Loucy (cell line): ENCODE data around the gene RPS18.

Experiments
- H2AFZ ChIP-seq: fragments of 200-600 bp; sonication (generic); 2 replicates; pipeline ENCODE4 v1.6.0; 2016; ENCODE audit warnings: antibody characterized with exemption, mild to moderate bottlenecking, low read length, moderate library complexity
- H3F3A ChIP-seq: fragments of 200-600 bp; 2 replicates; pipeline ENCODE4 v1.6.0; 2016; ENCODE audit warnings: antibody characterized with exemption, low read depth, mild to moderate bottlenecking
- H3K27me3 ChIP-seq: fragments of 200-600 bp; sonication (generic); 2 replicates; pipeline ENCODE4 v1.6.1; 2014; ENCODE audit warnings: low read length, mild to moderate bottlenecking; ENCODE audit not compliant: insufficient read depth, poor library complexity, severe bottlenecking
- H3K36me3 ChIP-seq: fragments of 200-600 bp; sonication (generic); 2 replicates; pipeline ENCODE4 v1.6.1; 2016; ENCODE audit warnings: low read length; ENCODE audit not compliant: insufficient read depth
- H3K4me1 ChIP-seq: fragments of 200-600 bp; sonication (generic); 2 replicates; pipeline ENCODE4 v1.5.1; 2014; ENCODE audit warnings: low read length, mild to moderate bottlenecking; ENCODE audit not compliant: insufficient read depth, poor library complexity, severe bottlenecking
- H3K4me2 ChIP-seq: fragments of 200-600 bp; sonication (generic); 2 replicates; pipeline ENCODE4 v1.6.0; 2014; ENCODE audit warnings: antibody characterized with exemption, low read length, low read depth, mild to moderate bottlenecking; ENCODE audit not compliant: poor library complexity, severe bottlenecking
- H3K4me3 ChIP-seq: fragments of 200-600 bp; sonication (generic); 2 replicates; pipeline ENCODE4 v1.5.1; 2014; ENCODE audit warnings: low read length, mild to moderate bottlenecking, mixed read lengths; ENCODE audit not compliant: poor library complexity, severe bottlenecking
- H3K79me2 ChIP-seq: fragments of 200-600 bp; sonication (generic); 2 replicates; pipeline ENCODE4 v1.6.1; 2014; ENCODE audit warnings: low read length; ENCODE audit not compliant: insufficient read depth
- H3K9ac ChIP-seq: fragments of 200-600 bp; sonication (generic); 2 replicates; pipeline ENCODE4 v1.6.0; 2014; ENCODE audit warnings: mild to moderate bottlenecking, low read depth, low read length, moderate library complexity; ENCODE audit not compliant: poor library complexity, severe bottlenecking
- H3K9me2 ChIP-seq: fragments of 200-600 bp; sonication (generic); replicated peaks from 2 replicates; pipeline ENCODE4 v1.6.1; 2016; ENCODE audit warnings: low read depth, low read length, mixed read lengths
- H3K9me3 ChIP-seq: fragments of 200-600 bp; sonication (generic); 2 replicates; pipeline ENCODE4 v1.6.1; 2014; ENCODE audit warnings: mild to moderate bottlenecking, antibody characterized with exemption, low read length, low read depth; ENCODE audit not compliant: insufficient read depth
- H4K20me1 ChIP-seq: fragments of 200-600 bp; sonication (generic); 2 replicates; pipeline ENCODE4 v1.6.0; 2014; ENCODE audit warnings: antibody characterized with exemption, low read length, mild to moderate bottlenecking; ENCODE audit not compliant: insufficient read depth, poor library complexity, severe bottlenecking
- EZH2phosphoT487 ChIP-seq: fragments of 200-600 bp; IDR thresholded peaks from 2 replicates; pipeline ENCODE4 v1.6.1; 2018; ENCODE audit warnings: antibody characterized with exemption, mild to moderate bottlenecking, moderate library complexity, borderline replicate concordance
- TF ChIP-seq, protein P1 (sequence below): fragments of 200-600 bp; sonication (generic); conservative IDR thresholded peaks from 2 replicates; pipeline ENCODE4 v1.5.1; 2014; ENCODE audit warnings: mild to moderate bottlenecking, antibody characterized with exemption, low read length

RPS18 gene

DNA sequence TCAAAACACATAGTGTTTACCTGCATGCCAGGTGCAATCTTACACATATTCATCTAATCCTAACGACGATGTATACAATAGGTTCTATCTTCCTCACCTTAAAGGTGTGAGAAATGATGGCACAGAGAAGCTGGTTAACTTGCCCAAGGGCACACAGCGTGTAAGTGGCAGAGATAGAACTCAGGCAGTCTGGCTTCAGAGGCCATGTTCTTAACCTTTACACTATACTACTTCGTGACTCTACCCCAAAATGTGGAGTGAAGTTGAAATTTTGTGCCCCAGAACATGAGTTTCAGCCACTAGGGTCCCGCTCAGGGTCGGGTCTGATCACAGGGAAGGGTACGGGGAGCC, 783 bp upstream of the RPS18 start:
- H2AFZ ChIP-seq: peak overlapping the region; percentile 96
- H3K4me3 ChIP-seq: peak overlapping the region; percentile 95

GRCh38 chr6:33272275-33273128, 627 bp downstream of the RPS18 start:
- TF ChIP-seq, protein P1, sequence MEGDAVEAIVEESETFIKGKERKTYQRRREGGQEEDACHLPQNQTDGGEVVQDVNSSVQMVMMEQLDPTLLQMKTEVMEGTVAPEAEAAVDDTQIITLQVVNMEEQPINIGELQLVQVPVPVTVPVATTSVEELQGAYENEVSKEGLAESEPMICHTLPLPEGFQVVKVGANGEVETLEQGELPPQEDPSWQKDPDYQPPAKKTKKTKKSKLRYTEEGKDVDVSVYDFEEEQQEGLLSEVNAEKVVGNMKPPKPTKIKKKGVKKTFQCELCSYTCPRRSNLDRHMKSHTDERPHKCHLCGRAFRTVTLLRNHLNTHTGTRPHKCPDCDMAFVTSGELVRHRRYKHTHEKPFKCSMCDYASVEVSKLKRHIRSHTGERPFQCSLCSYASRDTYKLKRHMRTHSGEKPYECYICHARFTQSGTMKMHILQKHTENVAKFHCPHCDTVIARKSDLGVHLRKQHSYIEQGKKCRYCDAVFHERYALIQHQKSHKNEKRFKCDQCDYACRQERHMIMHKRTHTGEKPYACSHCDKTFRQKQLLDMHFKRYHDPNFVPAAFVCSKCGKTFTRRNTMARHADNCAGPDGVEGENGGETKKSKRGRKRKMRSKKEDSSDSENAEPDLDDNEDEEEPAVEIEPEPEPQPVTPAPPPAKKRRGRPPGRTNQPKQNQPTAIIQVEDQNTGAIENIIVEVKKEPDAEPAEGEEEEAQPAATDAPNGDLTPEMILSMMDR: no peak
- TF ChIP-seq EZH2phosphoT487: no peak
- Histone ChIP-seq H3K9ac (peak overlapping the region; percentile 94), H3K4me1 (peaks cover 47% of the 10 kb centered on the region), H3K79me2 (peaks cover 77% of the 10 kb centered on the region), H3K4me2 (peak overlapping the region; percentile 99), H3K36me3 (peaks cover 43% of the 10 kb centered on the region), H3K9me2 (no peaks in the 10 kb centered on the region), H2AFZ (no peak overlapping the region), H3K4me3 (peak overlapping the region; percentile 95), H3K27me3 (peaks cover 6% of the 10 kb centered on the region), H3K9me3 (no peaks in the 10 kb centered on the region), H4K20me1 (peaks cover 47% of the 10 kb centered on the region), H3F3A (peaks cover 5% of the 10 kb centered on the region; the same call in 1 of the 2 replicates)

More for the DNA sequence above, 783 bp upstream of the RPS18 start:
- H3K36me3 ChIP-seq: peaks cover 37% of the 10 kb centered on the region
- H3K9ac ChIP-seq: peak overlapping the region; percentile 94
- peak overlapping the region; percentile 79 for H3K4me2 ChIP-seq
- no peaks in the 10 kb centered on the region for H3K9me2 ChIP-seq
- H3K27me3 ChIP-seq: peaks cover 6% of the 10 kb centered on the region
- H3K9me3 ChIP-seq: no peaks in the 10 kb centered on the region
- peaks cover 71% of the 10 kb centered on the region for H3K79me2 ChIP-seq
- H3F3A ChIP-seq: no peaks in the 10 kb centered on the region
- no peak for TF ChIP-seq EZH2phosphoT487
- TF ChIP-seq, protein P1: no peak
- peaks cover 47% of the 10 kb centered on the region for H3K4me1 ChIP-seq
- H4K20me1 ChIP-seq: peaks cover 39% of the 10 kb centered on the region

DNA sequence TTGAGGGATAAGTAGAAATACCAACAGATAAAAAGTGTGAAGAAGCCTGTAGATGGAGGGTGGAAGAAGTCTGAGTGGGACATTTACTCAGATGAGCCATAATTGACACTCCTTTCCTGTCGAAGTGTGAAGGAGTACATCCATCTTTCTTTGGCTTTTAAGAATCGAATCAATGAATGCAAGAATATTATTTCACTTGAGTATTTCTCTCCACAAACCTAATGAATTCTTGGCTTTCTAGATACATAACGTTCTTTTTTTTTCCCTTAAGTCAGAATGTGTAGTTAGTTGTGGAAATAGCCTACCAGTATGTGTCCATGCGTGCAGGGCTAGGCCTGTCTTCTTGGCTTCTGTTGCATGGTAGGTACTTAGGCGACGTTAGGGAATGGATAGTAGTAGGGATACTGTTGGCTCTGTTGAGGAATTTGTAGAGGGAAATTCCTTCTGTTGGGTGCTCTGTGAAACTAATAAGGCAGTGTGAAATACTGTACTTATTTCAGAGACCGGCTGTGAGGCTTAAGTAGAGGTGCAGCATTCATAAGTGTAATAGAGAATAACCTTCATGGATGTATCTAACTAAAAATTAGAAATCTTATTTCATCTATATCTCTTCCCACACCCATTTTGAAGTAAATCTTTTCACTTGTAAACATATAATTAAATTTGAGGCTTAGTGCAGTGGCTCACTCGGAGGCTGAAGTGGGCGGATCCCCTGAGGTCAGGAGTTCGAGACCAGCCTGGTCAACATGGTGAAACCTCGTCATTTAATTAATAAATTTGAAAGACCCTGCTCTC, 1.5 kb downstream of the RPS18 start:
- peaks cover 47% of the 10 kb centered on the region for H3K4me1 ChIP-seq
- peaks cover 8% of the 10 kb centered on the region; the same call in 1 of the 2 replicates for H3F3A ChIP-seq
- TF ChIP-seq, protein P1: no peak
- no peak for TF ChIP-seq EZH2phosphoT487
- no peak overlapping the region for H2AFZ ChIP-seq
- H3K36me3 ChIP-seq: peaks cover 35% of the 10 kb centered on the region
- peak overlapping the region; percentile 99 for H3K4me2 ChIP-seq
- peak overlapping the region; percentile 94 for H3K9ac ChIP-seq
- no peaks in the 10 kb centered on the region for H3K9me3 ChIP-seq
- peaks cover 6% of the 10 kb centered on the region for H3K27me3 ChIP-seq
- peaks cover 47% of the 10 kb centered on the region for H4K20me1 ChIP-seq
- no peaks in the 10 kb centered on the region for H3K9me2 ChIP-seq
- H3K79me2 ChIP-seq: peaks cover 77% of the 10 kb centered on the region
- H3K4me3 ChIP-seq: peak overlapping the region; percentile 95
